GM19239 (cell line): ENCODE data around the gene VPS18.

Source experiments
- DNase-seq: peaks from one replicate; pipeline ENCODE4 v3.0.0; 2011; ENCODE audit warnings: low spot score; ENCODE audit not compliant: insufficient read length
- FAIRE-seq: peaks from 2 replicates; lab custom pipeline; 2011; peaks lifted over from hg19 to GRCh38; lab: Jason Lieb, UNC

VPS18 gene

DNA sequence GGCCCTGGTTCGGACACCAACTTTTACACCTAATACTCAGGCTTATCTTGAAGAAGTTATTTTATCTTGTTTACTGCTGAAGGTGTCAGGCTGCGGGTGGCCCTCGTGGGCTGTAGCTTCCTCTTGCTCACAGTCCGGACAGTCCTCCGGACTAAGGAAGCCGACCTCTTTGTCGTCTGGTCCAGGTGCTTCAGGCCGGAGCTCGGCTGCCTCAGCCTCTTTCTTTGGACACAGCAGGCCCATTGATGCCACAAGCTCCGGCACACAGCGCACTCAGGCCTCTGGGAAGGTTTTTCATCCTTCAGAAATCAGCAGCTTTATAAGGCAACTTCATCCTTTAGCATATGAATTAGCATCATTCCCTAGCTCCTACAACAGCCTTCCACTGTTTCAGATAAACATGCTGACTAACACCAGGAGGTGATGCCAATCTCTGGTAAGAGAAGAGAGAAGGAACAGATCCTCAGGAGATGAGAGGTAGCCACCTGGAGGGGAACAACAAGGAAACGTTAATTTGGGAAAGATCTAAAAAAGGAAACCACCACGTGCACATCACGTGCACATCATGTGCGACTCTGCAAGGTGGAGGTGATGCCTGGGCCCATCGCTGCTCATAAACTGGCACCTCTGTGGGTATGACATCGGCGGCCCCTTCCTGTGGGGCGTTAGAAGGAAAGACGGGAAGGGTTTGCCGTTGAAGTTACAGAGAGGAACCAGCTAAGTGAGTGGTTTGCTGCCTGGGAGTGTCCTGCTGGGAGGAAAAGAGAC, 54.6 kb downstream of the VPS18 start:
- FAIRE-seq (no peak), DNase-seq (no peak)

DNA sequence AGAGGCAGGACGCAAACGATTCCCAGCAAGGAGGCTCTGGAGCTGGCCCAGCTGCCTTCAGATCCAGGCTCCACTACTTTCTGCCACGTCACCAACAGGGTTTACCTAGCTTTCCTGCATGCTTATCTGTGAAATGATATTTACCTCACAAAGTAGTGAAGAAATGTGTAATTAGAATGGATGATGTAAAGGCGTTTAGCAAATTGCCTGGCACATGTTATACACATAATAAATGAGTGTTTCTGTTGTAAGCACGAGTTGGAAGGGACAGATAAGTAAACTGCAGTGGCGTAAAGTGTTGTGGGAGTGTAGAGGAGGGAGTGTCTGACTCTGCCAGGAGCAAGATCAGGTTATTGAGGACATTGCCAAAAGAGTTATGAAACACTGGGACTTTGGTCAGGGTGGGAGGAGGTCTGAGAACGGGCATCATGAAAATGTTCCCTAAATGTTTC, 55.5 kb downstream of the VPS18 start:
- FAIRE-seq (no peak), DNase-seq (no peak)

DNA sequence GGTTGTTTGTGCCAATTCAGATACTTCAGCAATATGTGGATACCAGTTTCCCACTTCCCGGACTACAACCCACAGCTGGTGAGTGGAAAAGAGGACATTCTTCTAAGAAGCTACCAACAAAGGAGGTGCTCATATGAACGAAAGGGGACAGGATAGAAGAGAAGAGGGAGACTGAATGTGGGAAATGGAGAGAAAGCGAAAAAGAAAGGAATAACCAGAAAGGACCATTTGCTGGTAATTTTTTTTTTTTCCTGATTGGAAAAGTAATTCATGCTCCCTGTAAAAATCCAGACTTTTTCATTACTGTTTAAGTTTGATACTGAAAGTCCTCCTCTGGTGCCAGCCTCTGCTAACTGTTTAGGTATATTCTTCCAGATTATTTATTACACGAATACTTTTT, 57.5 kb downstream of the VPS18 start:
- FAIRE-seq: no peak

DNA sequence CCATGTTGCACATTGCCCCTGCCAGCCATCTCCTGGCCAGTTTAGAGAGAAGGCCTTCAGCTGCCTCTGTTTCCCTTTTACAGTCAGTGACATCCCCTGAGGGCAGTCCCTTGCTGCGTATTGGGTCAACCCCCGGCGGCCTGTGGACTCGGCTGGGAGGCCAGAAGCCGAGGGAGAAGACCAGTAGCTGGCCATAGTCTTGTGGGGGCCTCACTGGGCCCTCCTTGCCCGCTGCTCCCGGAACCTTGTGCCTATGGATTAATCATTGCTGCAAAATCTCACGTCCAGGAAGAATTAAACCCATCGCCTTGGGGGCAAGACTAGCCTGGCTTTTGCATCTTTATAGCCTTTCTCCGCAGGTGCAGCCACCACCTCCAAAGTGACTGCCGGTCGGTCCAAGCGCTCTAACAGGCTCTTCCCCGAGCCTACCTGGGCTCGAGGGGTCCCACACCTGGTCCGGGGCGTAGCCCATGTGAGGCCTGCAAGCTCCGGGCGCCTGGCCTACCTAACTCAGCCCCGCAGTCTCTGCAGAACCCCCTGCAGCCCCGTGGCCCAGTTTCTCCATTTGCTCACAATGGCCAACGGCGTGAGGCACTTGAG, 58.2 kb downstream of the VPS18 start:
- no peak for FAIRE-seq
- DNase-seq: no peak

More for the DNA sequence above, 57.5 kb downstream of the VPS18 start:
- no peak for DNase-seq

- DNase-seq: peak; percentile 99
- peak; percentile 94 for FAIRE-seq
Measured at GRCh38 chr15:40952901-40953712, 58.9 kb downstream of the VPS18 start, which contains the start of gene CHAC1. CHAC1 (plus strand) TSS chr15:40953471; CDS start chr15:40953584, 113 bp downstream.
